Measurements from ENCODE around the gene TRAF4. TPM values are rescaled to one million over a fixed set of nuclear protein-coding genes. Genes with fewer than 3 reads are reported as not detected.

The TRAF4 gene
- total RNA-seq, 1 experiment from 2014 or later, result 227 TPM

DNA sequence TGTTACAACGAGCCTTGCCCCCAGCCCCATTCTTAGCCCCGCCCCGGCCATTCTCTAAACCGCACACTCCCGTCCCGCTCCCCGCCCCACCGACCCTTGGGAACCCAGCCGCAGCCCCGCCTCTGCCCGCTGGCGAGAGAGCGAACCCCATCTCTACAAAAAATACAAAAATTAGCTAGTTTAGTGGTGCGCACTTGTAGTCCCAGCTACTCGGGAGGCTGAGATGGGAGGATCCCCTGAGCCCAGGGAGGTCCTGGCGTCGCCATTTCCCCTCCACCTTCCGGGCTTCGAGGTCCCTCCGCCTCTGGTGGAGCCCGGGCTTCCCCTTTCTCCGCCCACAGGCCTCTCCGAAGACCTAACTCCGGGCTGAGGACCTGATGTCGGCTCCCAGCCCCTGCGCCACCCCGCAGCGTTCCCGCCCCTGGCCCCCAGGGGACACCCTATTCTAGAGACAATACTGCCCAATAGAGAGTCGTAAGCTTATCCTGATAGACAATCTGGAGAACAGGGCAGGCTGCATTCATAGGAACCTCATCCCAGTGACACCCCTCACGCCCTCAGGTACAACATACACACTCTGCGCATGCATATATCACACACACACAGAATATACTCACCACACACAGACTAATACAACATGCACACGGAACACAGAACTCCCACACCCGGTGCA lies 31.6 kb upstream of the TRAF4 start:
- peaks cover 10% of the 10 kb centered on the region; the same call in 1 of the 2 replicates for H3K79me2 ChIP-seq (ENCODE audit: insufficient read depth, low read length)
- Mint-ChIP-seq H3K9me3 (no peaks in the 10 kb centered on the region), H3K4me1 (peaks cover 26 to 38% of the 10 kb centered on the region in 2 experiments), H3K27ac (peak overlapping the region; percentile 98 to 99 (median 99)), H3K27me3 (ENCODE audit: low read depth) (no peaks in the 10 kb centered on the region), H3K4me3 (peak overlapping the region; percentile 89 to 96), H3K36me3 (ENCODE audit: insufficient read depth in 1 of 3, low read depth in 3 of 3) (peaks cover 23 to 43% (median 29%) of the 10 kb centered on the region in 3 experiments; a peak in 6 of 7 replicates)
- H3K56ac ChIP-seq (ENCODE audit: insufficient read length, low read depth, low read length), result no peak overlapping the region
- H4K8ac ChIP-seq (replicated peaks; ENCODE audit: insufficient read length, low read depth, low read length), result no peak overlapping the region
- TF ChIP-seq, protein P1, sequence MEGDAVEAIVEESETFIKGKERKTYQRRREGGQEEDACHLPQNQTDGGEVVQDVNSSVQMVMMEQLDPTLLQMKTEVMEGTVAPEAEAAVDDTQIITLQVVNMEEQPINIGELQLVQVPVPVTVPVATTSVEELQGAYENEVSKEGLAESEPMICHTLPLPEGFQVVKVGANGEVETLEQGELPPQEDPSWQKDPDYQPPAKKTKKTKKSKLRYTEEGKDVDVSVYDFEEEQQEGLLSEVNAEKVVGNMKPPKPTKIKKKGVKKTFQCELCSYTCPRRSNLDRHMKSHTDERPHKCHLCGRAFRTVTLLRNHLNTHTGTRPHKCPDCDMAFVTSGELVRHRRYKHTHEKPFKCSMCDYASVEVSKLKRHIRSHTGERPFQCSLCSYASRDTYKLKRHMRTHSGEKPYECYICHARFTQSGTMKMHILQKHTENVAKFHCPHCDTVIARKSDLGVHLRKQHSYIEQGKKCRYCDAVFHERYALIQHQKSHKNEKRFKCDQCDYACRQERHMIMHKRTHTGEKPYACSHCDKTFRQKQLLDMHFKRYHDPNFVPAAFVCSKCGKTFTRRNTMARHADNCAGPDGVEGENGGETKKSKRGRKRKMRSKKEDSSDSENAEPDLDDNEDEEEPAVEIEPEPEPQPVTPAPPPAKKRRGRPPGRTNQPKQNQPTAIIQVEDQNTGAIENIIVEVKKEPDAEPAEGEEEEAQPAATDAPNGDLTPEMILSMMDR (conservative IDR thresholded peaks at IDR 0.05), result no peak
- H3K18ac ChIP-seq (ENCODE audit: insufficient read length, low read depth, low read length), result peak overlapping the region; percentile 12
- H2BK5ac ChIP-seq (ENCODE audit: insufficient read length, low read length), result no peak overlapping the region
- no peak overlapping the region for H2AFZ ChIP-seq (ENCODE audit: low read length)
- H3T11ph ChIP-seq (ENCODE audit: low read length), result no peak overlapping the region
- peaks cover 3% of the 10 kb centered on the region; the same call in 1 of the 2 replicates for H3K4me1 ChIP-seq (ENCODE audit: insufficient read depth, low read length)
- no peak overlapping the region for H2BK15ac ChIP-seq (ENCODE audit: low read depth, low read length)
- H3K27me3 ChIP-seq (ENCODE audit: insufficient read depth, low read length), result no peaks in the 10 kb centered on the region
- H3K4ac ChIP-seq (ENCODE audit: low read depth, low read length), result no peak overlapping the region
- H3K9me3 ChIP-seq (ENCODE audit: control insufficient read depth, low read depth, low read length), result no peaks in the 10 kb centered on the region
- H3K4me2 ChIP-seq (ENCODE audit: insufficient read depth, insufficient read length, low read length), result peak overlapping the region; percentile 44
- peak overlapping the region; percentile 73; the same call in 1 of the 2 replicates for H3K14ac ChIP-seq (ENCODE audit: insufficient read depth, low read length)
- H3K23me2 ChIP-seq (ENCODE audit: insufficient read length, low read depth, low read length, poor library complexity, severe bottlenecking), result peaks cover 21% of the 10 kb centered on the region
- H2BK120ac ChIP-seq (ENCODE audit: low read depth, low read length, poor library complexity, severe bottlenecking), result no peak overlapping the region
- H2AK5ac ChIP-seq (ENCODE audit: insufficient read length, low read length), result no peak overlapping the region
- peak; percentile 87 for DNase-seq
- no peak overlapping the region for H2BK12ac ChIP-seq (ENCODE audit: insufficient read length, low read depth, low read length)
- H3K23ac ChIP-seq (ENCODE audit: insufficient read length, low read depth, low read length), result no peak overlapping the region
- peaks cover 4% of the 10 kb centered on the region for H3K79me1 ChIP-seq (ENCODE audit: insufficient read depth, low read depth, low read length, poor library complexity, severe bottlenecking)
- no peak overlapping the region for H4K91ac ChIP-seq (ENCODE audit: insufficient read length, low read depth, low read length)
- H3K9ac ChIP-seq (ENCODE audit: extremely low read depth, insufficient read length, low read length), result peak overlapping the region; percentile 27
- no peak overlapping the region for H2BK20ac ChIP-seq (ENCODE audit: low read depth, low read length, poor library complexity, severe bottlenecking)
- H3K27ac ChIP-seq (ENCODE audit: insufficient read length, low read depth, low read length), result peak overlapping the region; percentile 50
- no peaks in the 10 kb centered on the region for H4K20me1 ChIP-seq (ENCODE audit: control insufficient read depth, insufficient read depth, insufficient read length)
- H4K5ac ChIP-seq (ENCODE audit: insufficient read length, low read depth, low read length), result no peak overlapping the region
- WGBS (ENCODE audit: extremely low coverage, insufficient read length, low lambda C conversion rate), result no CpG with 5 or more reads among the region's 34 CpGs
